HK-2 (cell line): Measurements from ENCODE around the gene CC2D1A.
"Not testable (repeated sequence)": the region's sequence is repeated elsewhere in the genome, so short reads cannot be mapped to it uniquely, and the experiment has no call there.

Source experiments
- DNase-seq: peaks from one replicate; pipeline ENCODE4 v3.0.0-alpha.2; 2018; ENCODE audit not compliant: unreplicated experiment

Gene CC2D1A

DNA sequence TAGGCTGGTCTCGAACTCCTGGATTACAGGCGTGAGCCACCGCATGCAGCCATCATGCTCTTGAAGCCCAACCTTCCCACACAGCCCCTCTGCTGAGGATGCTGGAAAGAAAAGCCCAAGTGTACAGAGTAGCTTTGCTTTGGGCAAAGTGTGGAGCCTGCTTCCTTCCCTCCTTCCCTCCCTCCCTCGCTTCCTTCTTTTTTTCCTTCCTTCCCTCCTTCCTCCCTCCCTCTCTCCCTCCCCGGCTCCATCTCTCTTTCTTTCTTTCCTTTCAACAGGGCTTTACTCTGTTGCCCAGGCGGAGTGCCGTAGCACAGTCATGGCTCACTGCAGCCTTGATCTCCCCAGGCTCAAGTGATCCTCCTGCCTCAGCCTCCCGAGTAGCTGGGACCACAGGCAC lies 2.7 kb downstream of the CC2D1A start:
- DNase-seq, result no peak

GRCh38 chr19:13909430-13909829 lies 3.4 kb downstream of the CC2D1A start:
- no peak for DNase-seq

- no peak for DNase-seq
Observed at GRCh38 chr19:13913352-13913751, 7.4 kb downstream of the CC2D1A start.

GRCh38 chr19:13914777-13915176 lies 8.8 kb downstream of the CC2D1A start:
- no peak for DNase-seq

- no peak for DNase-seq
Observed at GRCh38 chr19:13917888-13918406, 11.9 kb downstream of the CC2D1A start.

DNA sequence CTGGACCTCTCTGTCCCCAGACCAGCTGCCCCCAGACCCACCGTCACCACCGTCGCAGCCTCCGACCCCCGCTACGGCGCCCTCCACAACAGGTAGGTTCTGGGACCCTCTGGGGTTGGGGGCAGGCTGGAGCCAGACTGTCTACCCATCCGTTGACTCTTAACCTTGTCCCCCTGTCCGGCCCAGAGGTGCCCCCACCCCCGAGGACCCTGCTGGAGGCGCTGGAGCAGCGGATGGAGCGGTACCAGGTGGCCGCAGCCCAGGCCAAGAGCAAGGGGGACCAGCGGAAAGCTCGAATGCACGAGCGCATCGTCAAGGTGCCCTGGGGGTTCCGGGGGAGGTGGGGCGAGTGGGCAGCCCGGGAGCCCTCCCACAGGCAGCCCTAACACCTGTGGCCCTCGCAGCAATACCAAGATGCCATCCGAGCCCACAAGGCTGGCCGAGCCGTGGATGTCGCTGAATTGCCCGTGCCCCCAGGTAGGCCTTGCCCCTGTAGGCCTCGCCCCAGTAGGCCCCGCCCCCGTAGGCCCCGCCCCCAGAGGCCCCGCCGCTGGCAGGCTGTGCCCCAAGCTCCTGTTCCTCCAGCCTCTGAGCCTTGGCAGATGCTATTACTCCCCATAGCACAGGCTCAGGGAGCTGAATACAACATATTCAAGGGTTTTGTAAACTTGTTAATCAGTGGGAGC lies 12.9 kb downstream of the CC2D1A start:
- DNase-seq, result no peak

- no peak for DNase-seq
Observed at GRCh38 chr19:13920524-13920923, 14.5 kb downstream of the CC2D1A start.

- DNase-seq, result no peak
Observed at GRCh38 chr19:13920940-13921747, 15.1 kb downstream of the CC2D1A start.

DNA sequence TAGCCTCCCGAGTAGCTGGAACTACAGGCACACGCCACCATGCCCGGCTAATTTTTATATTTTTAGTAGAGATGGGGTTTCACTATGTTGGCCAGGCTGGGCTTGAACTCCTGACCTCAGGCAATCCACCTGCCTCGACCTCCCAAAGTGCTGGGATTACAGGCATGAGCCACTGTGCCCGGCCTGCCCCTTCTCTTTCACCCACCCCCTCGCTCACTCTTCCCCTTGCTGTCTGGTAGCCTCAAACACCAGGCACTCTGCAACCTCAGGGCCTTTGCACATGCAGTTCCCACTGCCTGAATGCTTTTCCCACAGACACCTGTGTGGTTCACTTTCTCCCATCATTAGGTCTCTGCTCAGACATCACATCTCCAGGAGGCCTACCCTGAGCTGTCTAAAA lies 16.1 kb downstream of the CC2D1A start:
- DNase-seq, result not testable (repeated sequence)

- DNase-seq, result no peak
Observed at GRCh38 chr19:13923194-13923987, 17.4 kb downstream of the CC2D1A start.

DNA sequence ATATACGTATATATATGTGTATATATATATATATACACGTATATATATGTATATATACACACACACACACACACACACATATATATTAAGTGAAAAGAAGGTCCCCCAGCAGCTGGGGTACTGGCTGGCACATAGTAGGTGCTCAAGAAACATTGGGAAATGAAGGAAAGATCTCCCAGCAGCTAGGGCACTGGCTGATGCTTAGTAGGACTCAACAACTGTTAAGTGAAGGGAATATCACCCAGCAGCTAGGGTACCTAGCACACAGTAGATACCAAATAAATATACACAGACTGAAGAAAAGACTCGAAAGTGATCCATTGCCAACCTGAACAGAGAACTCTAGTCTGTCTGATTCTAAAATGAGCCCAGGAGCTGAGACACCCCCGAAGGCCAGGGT lies 20.0 kb downstream of the CC2D1A start:
- no peak for DNase-seq

- no peak for DNase-seq
Observed at GRCh38 chr19:13926715-13927114, 20.7 kb downstream of the CC2D1A start.

DNA sequence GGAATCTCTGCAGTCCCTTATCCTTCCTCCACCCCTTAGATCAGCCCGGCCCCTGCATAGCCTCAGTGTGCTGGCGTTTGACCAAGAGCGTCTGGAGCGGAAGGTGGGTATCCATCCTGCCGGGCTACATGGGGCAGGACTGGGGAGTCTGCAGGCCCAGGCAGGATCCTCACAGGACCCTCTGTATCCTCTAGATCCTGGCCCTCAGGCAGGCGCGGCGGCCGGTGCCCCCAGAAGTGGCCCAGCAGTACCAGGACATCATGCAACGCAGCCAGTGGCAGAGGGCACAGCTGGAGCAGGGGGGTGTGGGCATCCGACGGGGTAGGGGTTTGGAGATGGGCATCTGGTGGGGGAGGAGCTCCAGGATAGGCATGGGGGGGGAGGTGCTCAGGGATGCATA lies 23.3 kb downstream of the CC2D1A start:
- DNase-seq, result no peak

GRCh38 chr19:13929956-13930355 lies 24.0 kb downstream of the CC2D1A start:
- no peak for DNase-seq

- DNase-seq, result no peak
Observed at GRCh38 chr19:13930402-13930801, 24.4 kb downstream of the CC2D1A start.

- DNase-seq, result no peak
Observed at GRCh38 chr19:13931391-13932148, 25.6 kb downstream of the CC2D1A start.

DNA sequence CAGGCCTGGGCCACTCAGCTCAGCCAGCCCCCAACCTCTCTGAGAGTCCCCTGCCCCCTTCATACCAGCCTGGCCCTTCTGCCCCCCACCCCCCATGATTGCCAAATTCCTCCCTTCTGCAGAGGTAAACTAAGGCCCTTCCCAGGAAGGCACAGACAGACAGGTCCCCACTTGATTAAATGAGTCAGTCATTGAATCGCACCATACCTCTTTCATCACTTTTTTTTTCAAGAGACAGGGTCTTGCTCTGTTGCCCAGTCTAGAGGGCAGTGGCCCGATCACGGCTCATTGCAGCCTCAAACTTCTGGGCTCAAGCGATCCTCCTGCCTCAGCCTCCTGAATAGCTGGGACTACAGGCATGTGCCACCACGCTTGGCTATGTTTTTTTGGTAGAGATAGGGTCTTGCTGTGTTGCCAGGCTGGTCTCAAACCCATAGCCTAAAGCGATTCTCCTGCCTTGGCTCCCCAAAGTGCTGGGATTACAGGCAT lies 26.2 kb downstream of the CC2D1A start:
- no peak for DNase-seq

DNA sequence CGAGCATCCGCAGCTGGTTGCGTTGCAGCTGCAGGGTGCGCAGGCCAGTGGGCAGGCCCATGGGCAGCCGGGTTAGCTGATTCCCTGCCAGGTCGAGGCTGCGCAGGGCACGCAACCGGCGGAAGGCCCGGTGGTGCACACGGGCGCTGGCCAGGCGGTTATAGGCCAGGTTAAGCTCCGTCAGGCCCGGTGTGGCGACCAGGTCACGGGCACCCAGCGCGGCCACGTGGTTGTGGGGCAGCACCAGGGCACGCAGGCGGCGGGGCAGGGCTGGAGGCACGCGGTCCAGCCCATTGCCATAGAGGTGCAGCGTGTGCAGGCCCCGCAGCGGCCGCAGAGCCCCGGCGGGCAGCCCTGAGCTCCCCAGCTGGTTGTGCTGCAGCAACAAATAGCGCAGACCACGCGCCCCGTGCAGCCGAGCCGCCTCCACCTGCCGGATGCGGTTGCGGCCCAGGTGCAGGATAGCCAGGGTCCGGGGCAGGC lies 27.0 kb downstream of the CC2D1A start:
- no peak for DNase-seq

- DNase-seq, result no peak
Observed at GRCh38 chr19:13934785-13935109, 28.7 kb downstream of the CC2D1A start.

GRCh38 chr19:13935765-13936510 lies 29.9 kb downstream of the CC2D1A start:
- DNase-seq, result no peak
